GM18505 (cell line): Measurements from ENCODE around the gene ADSL.

Experiments
- ATAC-seq: cut with Tn5 transposase; IDR thresholded peaks from one replicate; pipeline ENCODE4 v1.9.1; 2021; ENCODE audit not compliant: unreplicated experiment
- POLR2A ChIP-seq: IDR thresholded peaks from 4 replicates; pipeline ENCODE4 v1.6.1; 2011; ENCODE audit warnings: borderline replicate concordance; ENCODE audit not compliant: insufficient read depth, insufficient read length; ENCODE audit errors: extremely low read depth

The ADSL gene

GRCh38 chr22:40407831-40408717 lies 61.8 kb downstream of the ADSL start:
- no peak for ATAC-seq
- TF ChIP-seq POLR2A, result peak; percentile 26

- TF ChIP-seq POLR2A, result peak; percentile 25
- no peak for ATAC-seq
These were observed 62.7 kb downstream of the ADSL start for GRCh38 chr22:40408718-40409612.

- TF ChIP-seq POLR2A, result no peak
- ATAC-seq, result no peak
These were observed 63.4 kb downstream of the ADSL start for GRCh38 chr22:40409613-40410113.

- no peak for TF ChIP-seq POLR2A
- ATAC-seq, result no peak
These were observed 64.0 kb downstream of the ADSL start for GRCh38 chr22:40410272-40410671.

GRCh38 chr22:40410731-40411505 lies 64.6 kb downstream of the ADSL start:
- no peak for TF ChIP-seq POLR2A

GRCh38 chr22:40411506-40411861 lies 65.2 kb downstream of the ADSL start:
- no peak for ATAC-seq
- peak; percentile 29 for TF ChIP-seq POLR2A

More at GRCh38 chr22:40410731-40411505, 64.6 kb downstream of the ADSL start:
- no peak for ATAC-seq

- no peak for ATAC-seq
- TF ChIP-seq POLR2A, result no peak
These were observed 66.1 kb downstream of the ADSL start for GRCh38 chr22:40412441-40412840.

GRCh38 chr22:40413873-40414272 lies 67.6 kb downstream of the ADSL start:
- ATAC-seq, result no peak
- no peak for TF ChIP-seq POLR2A

GRCh38 chr22:40414311-40414710 lies 68.0 kb downstream of the ADSL start:
- no peak for ATAC-seq

GRCh38 chr22:40414838-40415505 lies 68.7 kb downstream of the ADSL start:
- ATAC-seq, result no peak
- TF ChIP-seq POLR2A, result no peak

More at GRCh38 chr22:40414311-40414710, 68.0 kb downstream of the ADSL start:
- TF ChIP-seq POLR2A, result no peak

- TF ChIP-seq POLR2A, result peak; percentile 25
- ATAC-seq, result no peak
These were observed 69.4 kb downstream of the ADSL start for GRCh38 chr22:40415531-40416266.

GRCh38 chr22:40416267-40416570 lies 69.9 kb downstream of the ADSL start:
- TF ChIP-seq POLR2A, result no peak
- ATAC-seq, result no peak

GRCh38 chr22:40416636-40417035 lies 70.3 kb downstream of the ADSL start:
- TF ChIP-seq POLR2A, result no peak
- ATAC-seq, result no peak

GRCh38 chr22:40417041-40417440 lies 70.7 kb downstream of the ADSL start:
- no peak for TF ChIP-seq POLR2A
- no peak for ATAC-seq
